Activated CD4-positive, alpha-beta T cell treated with anti-CD3 and anti-CD28 coated beads, Interleukin-2, amount 10 ng/mL, durations not matched to agents 7 days and 5 days (primary cell): ENCODE data around the gene EXOC3L2. TPM values are rescaled to one million over a fixed set of nuclear protein-coding genes. Genes with fewer than 3 reads are reported as not detected.
"Not testable (repeated sequence)": the region's sequence is repeated elsewhere in the genome, so short reads cannot be mapped to it uniquely, and the experiment has no call there.

Experiments
- CTCF ChIA-PET: fragments of 350-600 bp; sonication (Branson Sonifier 250); formaldehyde crosslinking; loops from one replicate; lab custom pipeline; 2021; ENCODE audit warnings: antibody characterized with exemption; lab: Charles Lee
- POLR2A ChIA-PET: fragments of 350-600 bp; sonication (Branson Sonifier 250); formaldehyde crosslinking; loops from one replicate; lab custom pipeline; 2021; ENCODE audit warnings: antibody characterized with exemption; lab: Charles Lee
- DNase-seq: peaks from one replicate; pipeline ENCODE4 v3.0.0-alpha.2; 2020
- H3K27ac Mint-ChIP-seq: one replicate; pipeline ENCODE4 v1.8.0; 2021; ENCODE audit warnings: mild to moderate bottlenecking, moderate library complexity, mixed read lengths
- H3K27me3 Mint-ChIP-seq: one replicate; pipeline ENCODE4 v1.8.0; 2021; ENCODE audit warnings: mixed read lengths
- H3K36me3 Mint-ChIP-seq: one replicate; pipeline ENCODE4 v1.8.0; 2021; ENCODE audit warnings: low read depth, mixed read lengths
- H3K4me1 Mint-ChIP-seq: one replicate; pipeline ENCODE4 v1.8.0; 2021; ENCODE audit warnings: mixed read lengths
- H3K4me3 Mint-ChIP-seq: one replicate; pipeline ENCODE4 v1.8.0; 2021; ENCODE audit warnings: mild to moderate bottlenecking, moderate library complexity, mixed read lengths
- H3K9me3 Mint-ChIP-seq: one replicate; pipeline ENCODE4 v1.8.0; 2021; ENCODE audit warnings: mixed read lengths
- total RNA-seq, 2 experiments: library from RNA; stranded (reverse); gene quantifications; one replicate each; pipeline ENCODE4 v1.2.3, GENCODE V29; 2021

EXOC3L2 gene
- total RNA-seq, 2 experiments from 2014 or later = not detected

DNA sequence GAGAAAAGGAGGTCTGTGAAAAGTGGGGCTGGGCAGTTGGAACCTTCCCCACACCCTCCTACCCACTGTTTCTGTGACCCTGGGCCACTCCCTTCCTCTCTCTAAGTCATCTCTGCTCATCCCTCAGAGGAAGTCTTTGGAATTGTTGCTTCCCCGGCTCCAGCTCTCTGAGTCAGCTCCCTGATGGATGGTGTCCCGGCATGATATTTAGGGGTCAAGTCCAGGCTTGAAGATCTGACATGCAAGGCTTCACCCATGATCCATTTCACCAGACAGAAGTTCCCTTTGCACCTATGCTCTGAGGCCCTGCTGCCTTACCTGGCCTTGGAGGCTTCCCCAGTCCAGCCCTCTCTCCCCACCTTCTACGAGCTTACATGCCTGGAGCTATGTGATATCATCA, 13.3 kb downstream of the EXOC3L2 start:
- no peak overlapping the region for H3K27ac Mint-ChIP-seq
- peaks cover 2% of the 10 kb centered on the region for H3K4me1 Mint-ChIP-seq
- no peaks in the 10 kb centered on the region for H3K36me3 Mint-ChIP-seq
- ChIA-PET CTCF (interaction anchor here (0.6 to 0.8 kb wide), 5 partner anchors 15 to 643 kb away, joined by 3 to 4 read pairs (median 3); no protein-coding TSS in a partner anchor), POLR2A (no interaction called here)
- H3K4me3 Mint-ChIP-seq = no peak overlapping the region
- no peaks in the 10 kb centered on the region for H3K9me3 Mint-ChIP-seq
- DNase-seq = no peak
- peaks cover 24% of the 10 kb centered on the region for H3K27me3 Mint-ChIP-seq

GRCh38 chr19:45229056-45229455, 16.2 kb downstream of the EXOC3L2 start:
- H3K4me1 Mint-ChIP-seq, H3K27me3 Mint-ChIP-seq, H3K36me3 Mint-ChIP-seq, POLR2A ChIA-PET, H3K4me3 Mint-ChIP-seq, H3K9me3 Mint-ChIP-seq, H3K27ac Mint-ChIP-seq, DNase-seq: not testable (repeated sequence)
- CTCF ChIA-PET = interaction anchor here (1.4 kb wide), 1 partner anchor 19 kb away, joined by 3 read pairs; no protein-coding TSS in a partner anchor

GRCh38 chr19:45224645-45225044, 20.6 kb downstream of the EXOC3L2 start:
- CTCF ChIA-PET = no interaction called here
- Mint-ChIP-seq H3K4me1 (no peaks in the 10 kb centered on the region), H3K4me3 (no peak overlapping the region), H3K36me3 (no peaks in the 10 kb centered on the region), H3K27me3 (peaks cover 6% of the 10 kb centered on the region), H3K27ac (no peak overlapping the region), H3K9me3 (no peaks in the 10 kb centered on the region)
- POLR2A ChIA-PET = no interaction called here
- no peak for DNase-seq

GRCh38 chr19:45223879-45224278, 21.3 kb downstream of the EXOC3L2 start:
- CTCF ChIA-PET = interaction anchor here (0.6 kb wide), 2 partner anchors 223 to 1629 kb away, joined by 3 to 5 read pairs; no protein-coding TSS in a partner anchor
- Mint-ChIP-seq H3K9me3 (no peaks in the 10 kb centered on the region), H3K36me3 (no peaks in the 10 kb centered on the region), H3K4me3 (no peak overlapping the region), H3K4me1 (no peaks in the 10 kb centered on the region), H3K27ac (no peak overlapping the region), H3K27me3 (peaks cover 10% of the 10 kb centered on the region)
- POLR2A ChIA-PET = no interaction called here
- DNase-seq = no peak

DNA sequence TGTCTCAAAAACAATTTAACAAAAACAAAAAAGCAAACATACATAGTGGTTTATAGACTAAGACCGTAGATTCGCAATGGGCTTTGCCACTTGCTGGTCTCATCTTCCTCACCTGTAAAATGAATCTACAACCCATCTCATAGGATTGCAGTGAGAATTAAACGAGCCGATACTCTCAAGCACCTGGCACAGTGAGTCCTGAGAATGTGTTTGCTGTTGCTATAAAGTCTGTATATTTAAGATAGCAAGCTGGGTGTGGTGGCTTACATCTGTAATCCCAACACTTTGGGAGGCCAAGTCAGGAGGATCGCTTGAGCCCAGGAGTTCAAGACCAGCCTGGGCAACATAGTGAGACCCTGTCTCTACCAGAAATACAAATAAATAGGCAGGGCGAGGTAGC, 22.5 kb downstream of the EXOC3L2 start:
- Mint-ChIP-seq H3K4me1 (no peaks in the 10 kb centered on the region), H3K9me3 (no peaks in the 10 kb centered on the region), H3K36me3 (no peaks in the 10 kb centered on the region), H3K27me3 (peaks cover 19% of the 10 kb centered on the region), H3K27ac (no peak overlapping the region), H3K4me3 (no peak overlapping the region)
- ChIA-PET POLR2A (no interaction called here), CTCF (interaction anchor here (0.6 kb wide), 1 partner anchor 972 kb away, joined by 3 read pairs; no protein-coding TSS in a partner anchor)
- DNase-seq = no peak

GRCh38 chr19:45218911-45219743, 26.1 kb downstream of the EXOC3L2 start:
- Mint-ChIP-seq H3K27me3 (peaks cover 43% of the 10 kb centered on the region), H3K27ac (no peak overlapping the region), H3K4me1 (peaks cover 1% of the 10 kb centered on the region), H3K9me3 (no peaks in the 10 kb centered on the region), H3K4me3 (no peak overlapping the region), H3K36me3 (no peaks in the 10 kb centered on the region)
- CTCF ChIA-PET = interaction anchor here (1.2 kb wide), 1 partner anchor 37 kb away, joined by 3 read pairs; no protein-coding TSS in a partner anchor
- POLR2A ChIA-PET = no interaction called here
- DNase-seq = no peak

DNA sequence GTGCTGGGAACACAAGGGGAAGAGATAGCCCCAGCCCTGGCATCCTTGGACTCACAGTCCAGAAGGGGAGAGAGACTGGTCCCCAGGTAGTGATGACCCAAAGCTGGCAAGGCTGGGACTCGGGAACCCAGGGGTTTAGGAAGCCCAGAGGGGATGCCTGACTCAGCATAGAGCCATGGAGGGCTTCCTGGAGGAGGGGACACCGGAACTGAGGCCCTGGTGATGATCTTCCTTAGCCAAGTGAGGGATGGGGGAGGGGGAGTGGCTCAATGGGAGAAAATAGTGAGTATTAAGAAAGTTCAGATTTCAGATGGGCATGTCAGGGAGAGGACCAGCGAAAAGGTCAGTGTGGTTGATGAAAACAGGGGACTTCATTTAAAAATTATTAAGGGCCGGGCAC, 26.8 kb downstream of the EXOC3L2 start:
- Mint-ChIP-seq H3K4me1 (peaks cover 1% of the 10 kb centered on the region), H3K4me3 (no peak overlapping the region), H3K36me3 (no peaks in the 10 kb centered on the region), H3K27me3 (peaks cover 49% of the 10 kb centered on the region), H3K27ac (no peak overlapping the region), H3K9me3 (no peaks in the 10 kb centered on the region)
- ChIA-PET CTCF (interaction anchor here (1.2 kb wide), 1 partner anchor 36 kb away, joined by 3 read pairs; no protein-coding TSS in a partner anchor), POLR2A (no interaction called here)
- DNase-seq = no peak

DNA sequence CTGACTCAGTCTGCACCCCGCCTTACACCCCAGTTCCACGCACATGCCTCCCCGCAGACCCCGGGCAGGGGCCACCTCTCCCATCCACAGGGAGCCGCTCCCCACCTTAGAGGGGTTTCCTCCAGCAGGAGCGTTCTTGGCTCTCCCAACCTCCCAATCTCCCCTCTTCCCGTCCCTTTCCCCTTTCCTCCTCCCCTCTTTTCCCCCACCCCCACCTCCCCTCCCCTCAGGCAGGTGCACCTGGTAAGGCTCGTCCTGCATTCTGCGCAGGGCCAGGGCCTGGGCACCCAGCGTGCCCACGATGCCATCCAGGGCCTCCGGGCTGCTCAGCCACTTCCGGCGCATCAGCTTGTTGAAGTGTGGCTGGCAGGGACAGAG, 27.3 kb downstream of the EXOC3L2 start:
- no peak for DNase-seq
- no peaks in the 10 kb centered on the region for H3K36me3 Mint-ChIP-seq
- H3K4me1 Mint-ChIP-seq = peaks cover 1% of the 10 kb centered on the region
- H3K27me3 Mint-ChIP-seq = peaks cover 50% of the 10 kb centered on the region
- H3K9me3 Mint-ChIP-seq = no peaks in the 10 kb centered on the region
- ChIA-PET CTCF (interaction anchor here (1.5 kb wide), 1 partner anchor 36 kb away, joined by 3 read pairs; no protein-coding TSS in a partner anchor), POLR2A (no interaction called here)
- no peak overlapping the region for H3K4me3 Mint-ChIP-seq
- no peak overlapping the region for H3K27ac Mint-ChIP-seq

DNA sequence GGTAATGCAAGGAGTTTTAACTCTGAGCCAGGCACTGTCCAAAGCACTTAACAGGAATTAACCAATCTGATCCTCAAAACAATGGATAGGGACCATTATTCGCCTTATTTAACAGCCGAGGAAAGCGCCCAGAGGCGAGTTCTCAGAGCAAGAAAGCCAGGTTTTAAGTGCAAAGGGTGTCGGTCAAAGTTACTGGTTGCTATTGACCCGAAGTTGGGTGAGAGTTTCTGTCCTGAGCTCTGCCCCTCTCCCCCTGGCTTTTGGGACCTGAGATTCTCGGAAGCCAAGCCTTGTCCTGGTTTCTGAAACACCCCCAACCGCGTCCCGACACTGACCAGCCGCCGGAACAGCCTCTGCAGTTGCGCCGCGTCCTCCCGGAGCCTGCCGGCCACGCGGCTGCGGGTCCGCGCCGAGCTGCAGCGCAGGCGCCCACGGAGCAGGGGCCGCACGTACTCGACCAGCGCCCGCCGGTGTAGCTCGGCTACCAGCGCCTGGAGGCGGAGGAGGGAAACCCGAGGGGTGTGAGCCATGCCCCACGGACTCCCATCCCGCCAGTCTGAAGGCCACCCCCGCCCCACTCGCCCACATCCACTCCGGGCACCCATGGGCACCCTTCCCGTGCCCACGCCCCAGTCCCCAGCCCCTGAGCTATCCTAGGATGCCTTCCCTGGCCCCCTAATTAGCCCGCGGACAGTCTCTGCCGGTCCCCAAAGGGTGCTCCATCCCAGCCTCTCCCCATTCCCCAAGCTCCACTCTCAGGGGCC, 27.8 kb downstream of the EXOC3L2 start:
- DNase-seq = no peak
- POLR2A ChIA-PET = no interaction called here
- Mint-ChIP-seq H3K4me1 (peaks cover 1% of the 10 kb centered on the region), H3K27me3 (peaks cover 50% of the 10 kb centered on the region), H3K36me3 (no peaks in the 10 kb centered on the region), H3K27ac (no peak overlapping the region), H3K4me3 (no peak overlapping the region), H3K9me3 (no peaks in the 10 kb centered on the region)
- CTCF ChIA-PET = interaction anchor here (1.5 kb wide), 1 partner anchor 36 kb away, joined by 3 read pairs; no protein-coding TSS in a partner anchor

DNA sequence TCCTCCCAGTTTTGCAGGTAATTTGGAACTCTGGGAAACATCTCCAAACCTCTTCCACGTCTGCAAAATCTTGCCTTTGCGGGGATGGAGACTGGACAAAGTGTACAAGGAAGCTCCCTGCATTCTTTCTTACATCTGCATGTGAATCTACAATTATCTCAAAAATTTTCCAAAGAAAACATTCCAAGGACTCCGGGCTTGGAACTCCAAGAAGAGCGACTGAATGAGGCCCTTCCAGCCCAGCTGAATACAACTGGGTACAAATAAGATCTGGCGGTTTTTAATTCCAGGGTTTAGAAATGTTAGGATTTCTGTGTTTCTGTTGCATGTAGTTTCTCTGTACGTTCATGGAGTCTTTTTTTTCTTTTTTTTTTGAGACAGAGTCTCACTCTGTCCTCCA, 28.5 kb downstream of the EXOC3L2 start:
- CTCF ChIA-PET = interaction anchor here (0.7 to 1.5 kb wide), 2 partner anchors 35 to 381 kb away, joined by 3 read pairs; no protein-coding TSS in a partner anchor
- Mint-ChIP-seq H3K27me3 (peaks cover 53% of the 10 kb centered on the region), H3K27ac (no peak overlapping the region), H3K4me1 (peaks cover 1% of the 10 kb centered on the region), H3K9me3 (no peaks in the 10 kb centered on the region), H3K4me3 (no peak overlapping the region), H3K36me3 (no peaks in the 10 kb centered on the region)
- DNase-seq = no peak
- POLR2A ChIA-PET = no interaction called here

GRCh38 chr19:45215391-45216191, 29.6 kb downstream of the EXOC3L2 start:
- ChIA-PET CTCF (no interaction called here), POLR2A (no interaction called here)
- peaks cover 1% of the 10 kb centered on the region for H3K4me1 Mint-ChIP-seq
- DNase-seq = no peak
- H3K27me3 Mint-ChIP-seq = peaks cover 55% of the 10 kb centered on the region
- H3K9me3 Mint-ChIP-seq = no peaks in the 10 kb centered on the region
- H3K27ac Mint-ChIP-seq = no peak overlapping the region
- H3K4me3 Mint-ChIP-seq = no peak overlapping the region
- no peaks in the 10 kb centered on the region for H3K36me3 Mint-ChIP-seq

- no peak for DNase-seq
- Mint-ChIP-seq H3K27me3 (peaks cover 41% of the 10 kb centered on the region), H3K4me1 (peaks cover 5% of the 10 kb centered on the region), H3K9me3 (no peaks in the 10 kb centered on the region), H3K36me3 (no peaks in the 10 kb centered on the region), H3K4me3 (no peak overlapping the region), H3K27ac (no peak overlapping the region)
- ChIA-PET POLR2A (no interaction called here), CTCF (no interaction called here)
Measured at GRCh38 chr19:45213031-45213430, 32.2 kb downstream of the EXOC3L2 start.
